Right lobe of liver (tissue), 6 donors: ENCODE data around the gene PIF1. TPM values are rescaled to one million over a fixed set of nuclear protein-coding genes. Genes with fewer than 3 reads are reported as not detected.
"Not testable (repeated sequence)": the region's sequence is repeated elsewhere in the genome, so short reads cannot be mapped to it uniquely, and the experiment has no call there.

Experiments
- ATAC-seq, 4 donors: fragments of 200-7000 bp; cut with Tn5 transposase; one replicate each; pipeline ENCODE4 v1.9.1; 2020; ENCODE audit warnings: mild to moderate bottlenecking in 4 of 4, moderate library complexity in 4 of 4
- DNase-seq, 3 donors: peaks; one replicate each; pipeline ENCODE4 v3.0.0-alpha.2; 2020
- H3K27ac ChIP-seq, 3 donors: fragments of 200-600 bp; one replicate each; pipeline ENCODE4 v1.8.0; 2022
- H3K27me3 ChIP-seq, 2 donors: fragments of 200-600 bp; one replicate each; pipeline ENCODE4 v1.8.0; 2022
- H3K36me3 ChIP-seq, 4 donors: fragments of 200-600 bp; sonication (generic) in 1 of 4; one replicate each; pipeline versions ENCODE4 v1.5.1 to v1.8.0; 2017 to 2022; ENCODE audit warnings: control low read depth in 1 of 4
- H3K4me1 ChIP-seq, 4 donors: fragments of 200-600 bp; sonication (generic) in 1 of 4; one replicate each; pipeline versions ENCODE4 v1.5.1 to v1.8.0; 2017 to 2022; ENCODE audit warnings: control low read depth in 1 of 4
- H3K4me3 ChIP-seq, 3 donors: fragments of 200-600 bp; one replicate each; pipeline ENCODE4 v1.8.0; 2022
- H3K9me3 ChIP-seq, 4 donors: fragments of 200-600 bp; sonication (generic) in 1 of 4; one replicate each; pipeline versions ENCODE4 v1.5.1 to v1.8.0; 2017 to 2022; ENCODE audit warnings: control low read depth in 1 of 4
- POLR2A ChIP-seq: fragments of 450-650 bp; IDR thresholded peaks from one replicate; pipeline ENCODE4 v1.6.1; 2017; ENCODE audit warnings: antibody characterized with exemption, mild to moderate bottlenecking
- WGBS: methylation state at CpG from one replicate; pipeline ENCODE4 v1.1.6; 2018; ENCODE audit warnings: low coverage, low lambda C conversion rate; ENCODE audit not compliant: insufficient coverage; ENCODE audit errors: missing lambda C conversion rate; 5-methylcytosine and 5-hydroxymethylcytosine counted together
- intact Hi-C, 2 donors: fragments of 100-400 bp; cut with DNase I; formaldehyde crosslinking; loops; one replicate each; pipeline versions ENCODE4 v1.11.2 to v1.14.1; 2022
- total RNA-seq, 6 experiments: library from RNA; depleted of rRNA in 2 of 6; stranded (reverse); fragments of >200 nt in 2 of 6; fragmentation: NEBNext Ultra II Directional in 3 of 6; extraction: Animal tissue kit (Norgen Biotek cat#: 25700) in 3 of 6; gene quantifications; one replicate each; pipeline versions ENCODE4 v1.1.0 to v1.2.4, GENCODE V29; 2016 to 2023
- TF ChIP-seq, protein P1 (sequence below), 4 donors: fragments of 200-600 bp in 3 of 4; fragments of 450-650 bp in 1 of 4; IDR thresholded peaks; one replicate each; pipeline versions ENCODE4 v1.5.1 to v1.8.0; 2016 to 2022; ENCODE audit warnings: antibody characterized with exemption in 4 of 4, mild to moderate bottlenecking in 2 of 4
- donor health status: DM: no; HTN: yes; CAD: no.
- donor health status: DM: no; HTN: no; CAD: no.
- donor health status: DM: no; HTN: no; CAD: no.
- donor health status: DM: no; HTN: yes; CAD: no.
- donor health status: DM: no; HTN: yes; CAD: no.

The PIF1 gene
- total RNA-seq, 6 experiments from 2014 or later = 0.11 to 1.00 (median 0.36) TPM

DNA sequence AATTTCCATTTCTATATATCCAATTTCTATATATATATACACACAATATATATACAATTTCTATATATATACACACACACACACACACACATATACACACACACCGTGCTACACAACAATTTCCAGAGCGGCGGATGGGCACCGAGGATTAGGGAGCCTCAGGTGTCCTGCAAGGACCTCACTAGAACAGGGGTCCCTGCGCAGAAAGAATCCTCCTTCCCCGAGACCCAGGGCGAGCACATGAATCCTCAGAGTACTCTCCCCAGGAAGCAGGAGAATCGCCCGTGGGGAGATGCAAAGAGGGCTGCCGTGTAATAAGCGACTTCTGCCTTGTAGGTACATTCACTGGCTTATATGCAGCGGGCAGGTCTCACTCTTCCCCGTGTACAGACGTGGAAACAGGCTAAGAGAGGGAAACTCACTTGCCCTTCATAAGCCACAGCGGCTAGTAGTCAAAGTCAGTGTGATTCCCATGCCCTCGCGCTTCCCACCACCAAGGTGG lies 467 bp downstream of the PIF1 start:
- peak overlapping the region; percentile 23 to 54 (median 23) for H3K4me3 ChIP-seq
- intact Hi-C loops = no loop called here
- H3K36me3 ChIP-seq = no peaks in the 10 kb centered on the region
- H3K4me1 ChIP-seq = peaks cover 0 to 15% (median 2%) of the 10 kb centered on the region in 4 donors
- TF ChIP-seq, protein P1, sequence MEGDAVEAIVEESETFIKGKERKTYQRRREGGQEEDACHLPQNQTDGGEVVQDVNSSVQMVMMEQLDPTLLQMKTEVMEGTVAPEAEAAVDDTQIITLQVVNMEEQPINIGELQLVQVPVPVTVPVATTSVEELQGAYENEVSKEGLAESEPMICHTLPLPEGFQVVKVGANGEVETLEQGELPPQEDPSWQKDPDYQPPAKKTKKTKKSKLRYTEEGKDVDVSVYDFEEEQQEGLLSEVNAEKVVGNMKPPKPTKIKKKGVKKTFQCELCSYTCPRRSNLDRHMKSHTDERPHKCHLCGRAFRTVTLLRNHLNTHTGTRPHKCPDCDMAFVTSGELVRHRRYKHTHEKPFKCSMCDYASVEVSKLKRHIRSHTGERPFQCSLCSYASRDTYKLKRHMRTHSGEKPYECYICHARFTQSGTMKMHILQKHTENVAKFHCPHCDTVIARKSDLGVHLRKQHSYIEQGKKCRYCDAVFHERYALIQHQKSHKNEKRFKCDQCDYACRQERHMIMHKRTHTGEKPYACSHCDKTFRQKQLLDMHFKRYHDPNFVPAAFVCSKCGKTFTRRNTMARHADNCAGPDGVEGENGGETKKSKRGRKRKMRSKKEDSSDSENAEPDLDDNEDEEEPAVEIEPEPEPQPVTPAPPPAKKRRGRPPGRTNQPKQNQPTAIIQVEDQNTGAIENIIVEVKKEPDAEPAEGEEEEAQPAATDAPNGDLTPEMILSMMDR (IDR thresholded peaks at IDR 0.05) = no peak
- WGBS = 6% methylated on average over 14 of the region's 17 CpGs
- peak in 2 of 4 donors; percentile 1 for ATAC-seq
- H3K27ac ChIP-seq = no peak overlapping the region
- H3K9me3 ChIP-seq = no peaks in the 10 kb centered on the region
- peaks cover 0 to 5% of the 10 kb centered on the region in 2 donors for H3K27me3 ChIP-seq
- DNase-seq = no peak

DNA sequence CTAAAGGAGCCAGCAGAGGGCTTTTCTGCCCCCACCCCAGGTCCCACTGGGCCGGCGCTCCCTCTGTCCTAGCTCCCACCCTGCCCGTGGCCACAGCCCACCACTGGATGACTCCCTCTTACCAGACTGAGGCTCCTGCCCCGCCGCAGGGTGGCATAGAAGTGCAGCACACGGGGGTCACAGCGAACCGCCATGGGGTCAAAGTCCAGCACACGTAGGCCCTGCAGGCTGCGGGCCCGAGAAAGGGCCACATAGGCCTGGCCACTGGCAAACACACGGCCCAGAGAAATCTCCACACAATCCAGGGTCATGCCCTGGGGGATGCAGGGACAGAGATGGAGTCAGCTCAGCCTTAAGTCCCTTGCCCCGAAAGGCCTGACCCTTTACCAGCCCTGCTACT lies 9.0 kb downstream of the PIF1 start:
- no peaks in the 10 kb centered on the region for H3K9me3 ChIP-seq
- DNase-seq = peak; percentile 64 to 74 (median 70)
- peak; percentile 88 to 93 (median 92) for ATAC-seq
- no peak overlapping the region for H3K4me3 ChIP-seq
- H3K4me1 ChIP-seq = peaks cover 0 to 17% (median 8%) of the 10 kb centered on the region in 4 donors
- TF ChIP-seq, protein P1 (IDR thresholded peaks at IDR 0.05) = peak; percentile 13 to 41 (median 25)
- TF ChIP-seq POLR2A = no peak
- intact Hi-C loops = no loop called here
- H3K27ac ChIP-seq = peak overlapping the region in 2 of 3 donors; percentile 57 to 62
- H3K36me3 ChIP-seq = no peaks in the 10 kb centered on the region
- no peaks in the 10 kb centered on the region for H3K27me3 ChIP-seq
- 100% methylated on average over 1 of the region's 13 CpGs for WGBS

DNA sequence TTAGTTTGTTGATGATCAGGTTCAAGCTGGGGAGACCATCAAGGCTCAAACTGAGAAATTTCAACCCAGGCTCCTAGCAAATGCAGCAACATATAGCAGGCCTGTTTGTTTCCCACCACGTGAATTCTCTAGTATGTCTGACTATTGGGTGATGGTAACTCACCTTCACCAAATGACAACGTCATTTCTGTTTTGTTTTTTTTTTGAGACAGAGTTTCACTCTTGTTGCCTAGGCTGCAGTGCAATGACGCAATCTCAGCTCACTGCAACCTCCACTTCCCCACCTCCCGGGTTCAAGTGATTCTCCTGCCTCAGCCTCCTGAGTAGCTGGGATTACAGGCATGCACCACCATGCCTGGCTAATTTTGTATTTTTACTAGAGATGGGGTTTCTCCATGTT lies 10.5 kb downstream of the PIF1 start:
- intact Hi-C loops = loop anchor here (5.0 kb wide), 1 partner anchor 83 kb away; no protein-coding TSS in a partner anchor
- ATAC-seq, H3K36me3 ChIP-seq, H3K4me3 ChIP-seq, H3K27me3 ChIP-seq, H3K9me3 ChIP-seq, H3K27ac ChIP-seq, DNase-seq: not testable (repeated sequence)
- peaks cover 0 to 17% (median 8%) of the 10 kb centered on the region in 4 donors for H3K4me1 ChIP-seq
- 66% methylated on average over 4 of the region's 4 CpGs for WGBS

DNA sequence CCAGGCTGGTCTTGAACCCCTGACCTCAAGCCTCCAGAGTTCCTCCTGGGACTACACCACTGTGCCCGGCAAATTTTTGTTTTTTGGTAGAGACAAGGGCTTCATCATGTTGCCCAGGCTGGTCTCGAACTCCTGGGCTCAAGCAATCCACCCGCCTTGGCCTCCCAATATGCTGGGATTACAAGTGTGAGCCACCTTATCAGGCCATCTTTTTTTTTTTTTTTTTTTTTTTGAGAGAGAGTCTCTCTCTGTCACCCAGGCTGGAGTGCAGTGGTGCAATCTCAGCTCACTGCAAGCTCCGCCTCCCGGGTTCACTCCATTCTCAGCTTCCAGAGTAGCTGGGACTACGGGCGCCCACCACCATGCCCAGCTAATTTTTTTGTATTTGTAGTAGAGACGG lies 11.2 kb downstream of the PIF1 start:
- not testable (repeated sequence) for H3K9me3 ChIP-seq, H3K27ac ChIP-seq, ATAC-seq, DNase-seq, H3K4me3 ChIP-seq, H3K27me3 ChIP-seq, H3K36me3 ChIP-seq
- intact Hi-C loops = loop anchor here (5.0 kb wide), 1 partner anchor 82 kb away; no protein-coding TSS in a partner anchor
- 77% methylated on average over 5 of the region's 8 CpGs for WGBS
- peaks cover 0 to 17% (median 8%) of the 10 kb centered on the region in 4 donors for H3K4me1 ChIP-seq

DNA sequence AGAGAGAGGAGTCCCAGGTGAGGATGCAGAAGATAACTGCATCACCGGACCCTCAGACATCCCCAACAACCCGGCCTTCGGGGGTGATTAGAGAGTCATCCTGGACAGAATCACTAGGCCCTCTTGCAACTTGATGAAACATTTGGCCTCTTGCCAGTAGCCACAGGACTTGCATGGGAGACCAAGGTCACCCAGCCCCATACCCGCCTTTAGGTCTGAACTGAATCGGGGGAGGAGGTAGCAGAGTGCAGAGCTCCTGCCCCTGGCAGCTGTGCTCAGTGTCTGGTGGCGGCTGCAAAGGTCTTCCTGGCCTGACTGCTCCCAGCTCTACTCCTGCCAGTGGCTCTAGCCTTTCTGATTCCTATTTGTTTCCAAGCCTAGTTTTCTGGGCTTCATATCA lies 12.4 kb downstream of the PIF1 start:
- no peaks in the 10 kb centered on the region for H3K27me3 ChIP-seq
- H3K36me3 ChIP-seq = no peaks in the 10 kb centered on the region
- peaks cover 0 to 17% (median 8%) of the 10 kb centered on the region in 4 donors for H3K4me1 ChIP-seq
- H3K27ac ChIP-seq = no peak overlapping the region
- no peak for DNase-seq
- no peaks in the 10 kb centered on the region for H3K9me3 ChIP-seq
- no peak for TF ChIP-seq POLR2A
- TF ChIP-seq, protein P1 (IDR thresholded peaks at IDR 0.05) = no peak
- H3K4me3 ChIP-seq = no peak overlapping the region
- ATAC-seq = peak in 1 of 4 donors; percentile 14
- no CpG with 5 or more reads among the region's 6 CpGs for WGBS
- intact Hi-C loops = loop anchor here (5.0 kb wide), 1 partner anchor 81 kb away; no protein-coding TSS in a partner anchor
